A673 (cell line): ENCODE results near the gene HLCS. TPM values are rescaled to one million over a fixed set of nuclear protein-coding genes. Genes with fewer than 3 reads are reported as not detected.

ENCODE experiments used
- BruUV-seq: library from RNA; stranded (reverse); fragments of 400-500 nt; replicated peaks from 2 replicates; lab custom pipeline; 2021; lab: Mats Ljungman, UMichigan
- CTCF ChIA-PET: fragments of 300-600 bp; sonication (Branson Sonifier 250); formaldehyde crosslinking; loops from one replicate; lab custom pipeline; 2022; ENCODE audit warnings: antibody characterized with exemption; lab: Charles Lee
- POLR2A ChIA-PET: fragments of 300-600 bp; sonication (Branson Sonifier 250); formaldehyde crosslinking; loops from one replicate; lab custom pipeline; 2022; ENCODE audit warnings: antibody characterized with exemption; ENCODE audit not compliant: low non-redundant PET; lab: Charles Lee
- DNase-seq: peaks from one replicate; pipeline ENCODE4 v3.0.0-alpha.2; 2015; ENCODE audit warnings: low spot score
- H3K27ac ChIP-seq: fragments of 200-600 bp; sonication (generic); 2 replicates; pipeline ENCODE4 v1.5.1; 2016; ENCODE audit warnings: mixed run types, low read depth, mild to moderate bottlenecking, mixed read lengths, antibody characterized with exemption, low read length; ENCODE audit not compliant: poor library complexity, severe bottlenecking
- H3K27me3 ChIP-seq: fragments of 200-600 bp; sonication (generic); replicated peaks from 2 replicates; pipeline ENCODE4 v1.6.1; 2017; ENCODE audit warnings: mixed run types, low read depth, mild to moderate bottlenecking, mixed read lengths, antibody characterized with exemption, low read length; ENCODE audit not compliant: insufficient read depth, poor library complexity
- H3K36me3 ChIP-seq: fragments of 200-600 bp; sonication (generic); 2 replicates; pipeline ENCODE4 v1.6.1; 2016; ENCODE audit warnings: mixed run types, mild to moderate bottlenecking, mixed read lengths, antibody characterized with exemption, low read length; ENCODE audit not compliant: insufficient read depth, poor library complexity, severe bottlenecking
- H3K4me1 ChIP-seq: fragments of 200-600 bp; sonication (generic); 2 replicates; pipeline ENCODE4 v1.6.1; 2017; ENCODE audit warnings: mixed run types, mild to moderate bottlenecking, mixed read lengths, antibody characterized with exemption, low read length; ENCODE audit not compliant: insufficient read depth, poor library complexity, severe bottlenecking
- H3K4me3 ChIP-seq: fragments of 200-600 bp; sonication (generic); 2 replicates; pipeline ENCODE4 v1.5.1; 2016; ENCODE audit warnings: low read depth, mixed run types, mild to moderate bottlenecking, mixed read lengths, low read length; ENCODE audit not compliant: poor library complexity, severe bottlenecking
- H3K9me3 ChIP-seq: fragments of 200-600 bp; sonication (generic); 2 replicates; pipeline ENCODE4 v1.6.1; 2016; ENCODE audit warnings: mixed run types, low read depth, mild to moderate bottlenecking, mixed read lengths, antibody characterized with exemption, low read length; ENCODE audit not compliant: poor library complexity, severe bottlenecking
- CTCF ChIP-seq: fragments of 300-800, 200-600 bp; sonication (generic); conservative IDR thresholded peaks from 2 replicates; pipeline ENCODE4 v1.5.1; 2017; ENCODE audit warnings: low read depth, mild to moderate bottlenecking, antibody characterized with exemption, low read length, moderate library complexity, mixed read lengths
- EZH2 ChIP-seq: fragments of 200-600 bp; sonication (generic); IDR thresholded peaks from 2 replicates; pipeline ENCODE4 v1.6.1; 2017; ENCODE audit warnings: borderline replicate concordance, low read depth, mild to moderate bottlenecking, mixed read lengths, antibody characterized with exemption, low read length; ENCODE audit not compliant: poor library complexity, severe bottlenecking
- intact Hi-C: fragments of 100-400 bp; cut with micrococcal nuclease; formaldehyde crosslinking; loops from one replicate; pipeline ENCODE4 v1.10.0; 2022; ENCODE audit not compliant: unreplicated experiment
- total RNA-seq: library from RNA; stranded (reverse); gene quantifications from 2 replicates; pipeline ENCODE4 v1.2.3, GENCODE V29; 2021

HLCS gene
- total RNA-seq, 1 experiment from 2014 or later: 15.3 TPM

- intact Hi-C loops: loop anchor here (1.0 to 5.0 kb wide), 7 partner anchors 175 to 790 kb away; partner anchors contain the start of gene CBR3
- no peak for TF ChIP-seq CTCF
- TF ChIP-seq EZH2: no peak
- CTCF ChIA-PET: interaction anchor here (0.6 to 2.3 kb wide), 4 partner anchors 9 to 439 kb away, joined by 3 to 12 read pairs (median 4); no protein-coding TSS in a partner anchor
- H3K27ac ChIP-seq: peak overlapping the region; percentile 34
- no peaks in the 10 kb centered on the region for H3K36me3 ChIP-seq
- POLR2A ChIA-PET: interaction anchor here (0.6 kb wide), 1 partner anchor 603 kb away, joined by 3 read pairs; no protein-coding TSS in a partner anchor
- H3K4me3 ChIP-seq: no peak overlapping the region
- BruUV-seq: no TSS peak
- peak; percentile 23 for DNase-seq
- no peaks in the 10 kb centered on the region for H3K27me3 ChIP-seq
- peaks cover 29% of the 10 kb centered on the region for H3K4me1 ChIP-seq
- H3K9me3 ChIP-seq: no peaks in the 10 kb centered on the region
Observed at GRCh38 chr21:36926989-36927718, 39.3 kb downstream of the HLCS start.

- intact Hi-C loops: no loop called here
- Histone ChIP-seq H3K9me3 (no peaks in the 10 kb centered on the region), H3K27ac (peak overlapping the region; percentile 15), H3K4me1 (peaks cover 19% of the 10 kb centered on the region), H3K36me3 (no peaks in the 10 kb centered on the region), H3K27me3 (no peaks in the 10 kb centered on the region), H3K4me3 (no peak overlapping the region)
- POLR2A ChIA-PET: no interaction called here
- TF ChIP-seq CTCF: no peak
- TF ChIP-seq EZH2: no peak
- no TSS peak for BruUV-seq
- CTCF ChIA-PET: no interaction called here
- no peak for DNase-seq
Observed at GRCh38 chr21:36923270-36923669, 43.2 kb downstream of the HLCS start.

GRCh38 chr21:36922861-36923260, 43.6 kb downstream of the HLCS start:
- Histone ChIP-seq H3K4me3 (no peak overlapping the region), H3K27ac (peak overlapping the region; percentile 15), H3K27me3 (no peaks in the 10 kb centered on the region), H3K36me3 (no peaks in the 10 kb centered on the region), H3K9me3 (no peaks in the 10 kb centered on the region), H3K4me1 (peaks cover 15% of the 10 kb centered on the region)
- TF ChIP-seq EZH2 (no peak), CTCF (no peak)
- no peak for DNase-seq
- no TSS peak for BruUV-seq
- intact Hi-C loops: no loop called here
- POLR2A ChIA-PET: no interaction called here
- CTCF ChIA-PET: no interaction called here
